Measurements from ENCODE around the gene ARHGAP24. TPM values are rescaled to one million over a fixed set of nuclear protein-coding genes. Genes with fewer than 3 reads are reported as not detected.

The ARHGAP24 gene
- total RNA-seq, 1 experiment from 2014 or later, result 1.3 TPM

GRCh38 chr4:85580489-85580888 is 105.5 kb downstream of the ARHGAP24 start:
- POLR2A ChIA-PET, result no interaction called here
- CTCF ChIA-PET, result no interaction called here

GRCh38 chr4:85587952-85588351 is 113.0 kb downstream of the ARHGAP24 start:
- intact Hi-C loops (cut with micrococcal nuclease), result no loop called here
- Histone ChIP-seq H3K27ac (ENCODE audit: low read depth, low read length) (no peak overlapping the region), H3K4me2 (ENCODE audit: low read length) (no peak overlapping the region), H3K9me3 (ENCODE audit: control insufficient read depth in 1 of 2, insufficient read depth in 1 of 2, low read depth in 1 of 2, low read length in 2 of 2) (no peaks in the 10 kb centered on the region), H3K9ac (ENCODE audit: low read length) (no peak overlapping the region), H3K36me3 (ENCODE audit: control insufficient read depth in 1 of 2, insufficient read depth in 2 of 2, low read length in 2 of 2) (no peaks in the 10 kb centered on the region), H3K27me3 (ENCODE audit: insufficient read depth, low read length) (no peaks in the 10 kb centered on the region), H4K20me1 (ENCODE audit: insufficient read depth) (no peaks in the 10 kb centered on the region), H3K4me3 (replicated peaks in 1 of 2; ENCODE audit: low read depth in 1 of 2, low read length in 2 of 2) (no peak overlapping the region), H3K9me2 (ENCODE audit: insufficient read depth) (no peaks in the 10 kb centered on the region), H3K79me2 (ENCODE audit: insufficient read depth, low read length) (no peaks in the 10 kb centered on the region), H2AFZ (ENCODE audit: low read depth, low read length, poor library complexity, severe bottlenecking) (no peak overlapping the region), H3K4me1 (ENCODE audit: control insufficient read depth in 1 of 2, insufficient read depth in 2 of 2, low read length in 2 of 2) (no peaks in the 10 kb centered on the region)
- CTCF ChIA-PET, result no interaction called here
- no peak for DNase-seq (ENCODE audit: low read depth, low spot score)
- no TSS peak for BruUV-seq (replicated peaks)
- no peak for ATAC-seq
- POLR2A ChIA-PET, result no interaction called here
- no peak for TF ChIP-seq EGR1 (IDR thresholded peaks at IDR 0.05; ENCODE audit: low read depth)
- TF ChIP-seq YY1 (IDR thresholded peaks at IDR 0.05; ENCODE audit: extremely low read depth, insufficient replicate concordance, low read depth, low read length), result no peak
- no peak for TF ChIP-seq SRF (IDR thresholded peaks at IDR 0.05; ENCODE audit: low read depth)
- RAD21 ChIA-PET (ENCODE audit: low non-redundant PET in 1 of 2, low total read pairs in 2 of 2, uncharacterized antibody in 2 of 2, unreplicated experiment in 2 of 2), result no interaction called here

More at GRCh38 chr4:85580489-85580888, 105.5 kb downstream of the ARHGAP24 start:
- H3K9ac ChIP-seq (ENCODE audit: low read length), result no peak overlapping the region
- no peak overlapping the region for H3K4me2 ChIP-seq (ENCODE audit: low read length)
- H3K4me1 ChIP-seq (ENCODE audit: control insufficient read depth in 1 of 2, insufficient read depth in 2 of 2, low read length in 2 of 2), result no peaks in the 10 kb centered on the region
- no peaks in the 10 kb centered on the region for H3K36me3 ChIP-seq (ENCODE audit: control insufficient read depth in 1 of 2, insufficient read depth in 2 of 2, low read length in 2 of 2)
- H4K20me1 ChIP-seq (ENCODE audit: insufficient read depth), result no peaks in the 10 kb centered on the region
- BruUV-seq (replicated peaks), result no TSS peak
- H3K79me2 ChIP-seq (ENCODE audit: insufficient read depth, low read length), result no peaks in the 10 kb centered on the region
- RAD21 ChIA-PET (ENCODE audit: low non-redundant PET in 1 of 2, low total read pairs in 2 of 2, uncharacterized antibody in 2 of 2, unreplicated experiment in 2 of 2), result no interaction called here
- TF ChIP-seq JUND (IDR thresholded peaks at IDR 0.05), result no peak
- no peak for TF ChIP-seq CBX3 (IDR thresholded peaks at IDR 0.05; ENCODE audit: low read depth)
- no peak for TF ChIP-seq TCF7L2 (IDR thresholded peaks at IDR 0.05; ENCODE audit: borderline replicate concordance, extremely low read depth, insufficient read depth, insufficient read length)
- no peak for TF ChIP-seq CTCF (IDR thresholded peaks at IDR 0.05 in 2 of 3, conservative IDR thresholded peaks at IDR 0.05 in 1 of 3; ENCODE audit: borderline replicate concordance in 1 of 3, insufficient read depth in 1 of 3, low read depth in 2 of 3, low read length in 2 of 3)
- H2AFZ ChIP-seq (ENCODE audit: low read depth, low read length, poor library complexity, severe bottlenecking), result no peak overlapping the region
- ATAC-seq, result no peak
- DNase-seq (ENCODE audit: low read depth, low spot score), result no peak
- no peak overlapping the region for H3K27ac ChIP-seq (ENCODE audit: low read depth, low read length)
- no peak overlapping the region for H3K4me3 ChIP-seq (replicated peaks in 1 of 2; ENCODE audit: low read depth in 1 of 2, low read length in 2 of 2)
- H3K9me2 ChIP-seq (ENCODE audit: insufficient read depth), result no peaks in the 10 kb centered on the region
- intact Hi-C loops (cut with micrococcal nuclease), result no loop called here
- no peaks in the 10 kb centered on the region for H3K9me3 ChIP-seq (ENCODE audit: control insufficient read depth in 1 of 2, insufficient read depth in 1 of 2, low read depth in 1 of 2, low read length in 2 of 2)
- no peaks in the 10 kb centered on the region for H3K27me3 ChIP-seq (ENCODE audit: insufficient read depth, low read length)
